HG03066 (cell line): ENCODE data around the gene KIF3A.

Source experiments
- ATAC-seq: cut with Tn5 transposase; IDR thresholded peaks from one replicate; pipeline ENCODE4 v1.9.1; 2021; ENCODE audit warnings: low read depth; ENCODE audit not compliant: unreplicated experiment

Gene KIF3A

DNA sequence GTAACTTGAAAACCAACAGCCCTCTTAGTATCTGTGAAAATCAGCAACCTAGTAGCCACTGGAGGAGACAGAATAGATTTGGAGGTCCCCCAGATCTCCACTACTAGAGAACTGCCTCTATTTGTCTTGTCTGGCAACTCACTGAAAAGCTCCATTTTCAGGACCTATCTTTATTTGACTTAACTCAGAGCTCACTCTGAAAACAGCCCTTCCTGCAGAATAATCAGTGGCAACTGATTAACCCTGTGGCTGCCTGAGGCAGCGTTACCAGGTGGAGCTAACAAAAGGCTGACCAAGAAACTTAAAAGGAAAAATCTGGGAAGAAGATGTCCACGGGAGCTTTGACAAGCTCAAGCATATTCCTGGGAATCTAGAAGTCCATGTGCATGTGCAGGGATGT lies 89.9 kb downstream of the KIF3A start:
- no peak for ATAC-seq

DNA sequence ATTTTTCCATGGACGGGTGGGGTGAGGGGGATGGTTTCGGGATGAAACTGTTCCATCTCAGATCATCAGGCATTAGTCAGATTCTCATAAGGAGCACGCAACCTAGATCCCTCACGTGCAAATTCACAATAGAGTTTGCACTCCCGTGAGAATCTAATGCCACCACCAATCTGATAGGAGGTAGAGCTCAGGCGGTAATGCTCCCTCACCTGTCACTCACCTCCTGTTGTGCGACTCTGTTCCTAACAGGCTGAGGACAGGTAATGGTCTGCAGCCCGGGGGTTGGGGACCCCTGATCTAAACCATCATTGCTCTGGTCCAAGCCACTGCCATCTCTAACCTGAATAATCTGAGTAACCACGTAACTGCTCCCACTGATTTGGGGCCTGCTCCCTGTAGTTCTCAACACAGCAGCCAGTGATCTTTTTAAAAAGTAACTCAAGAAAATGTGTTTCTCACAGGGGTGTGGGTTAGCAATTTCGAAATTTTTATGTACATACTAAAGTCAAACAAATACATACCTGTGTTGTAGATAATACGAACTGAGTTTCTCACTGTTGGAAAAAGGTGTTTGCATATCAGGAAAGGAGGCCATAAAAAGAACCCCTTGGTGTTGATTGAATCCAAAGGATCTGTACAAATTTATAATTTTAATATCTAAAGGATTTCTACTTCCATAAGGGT lies 90.6 kb downstream of the KIF3A start:
- no peak for ATAC-seq

DNA sequence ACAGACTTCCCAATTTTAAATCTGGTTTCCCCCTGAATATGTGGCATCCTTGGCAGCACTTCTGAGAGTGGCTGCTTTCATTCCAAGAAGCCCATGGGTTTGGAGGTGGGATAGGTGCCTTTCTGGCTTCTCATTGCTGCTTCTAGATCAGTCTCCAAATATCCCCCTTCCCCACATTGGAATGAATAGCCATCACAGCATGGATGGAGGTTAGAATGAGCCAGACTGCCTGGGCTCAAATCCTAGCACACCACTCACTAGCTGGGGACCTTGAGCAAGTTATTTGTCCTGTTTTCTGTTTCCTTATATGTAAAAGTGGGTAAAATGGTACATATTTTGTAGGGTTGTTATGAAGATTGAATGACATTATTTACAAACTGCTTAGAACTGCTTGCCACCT lies 93.2 kb downstream of the KIF3A start:
- no peak for ATAC-seq
